Progenitor cell of endocrine pancreas (in vitro differentiated cells): ENCODE measurements around the gene LRCH1. TPM values are rescaled to one million over a fixed set of nuclear protein-coding genes. Genes with fewer than 3 reads are reported as not detected.

Experiments
- DNase-seq: peaks from one replicate; pipeline ENCODE4 v3.0.0; 2021; ENCODE audit warnings: low spot score; ENCODE audit not compliant: unreplicated experiment
- H3K27ac Mint-ChIP-seq: 2 replicates; pipeline ENCODE4 v1.8.0; 2021; ENCODE audit warnings: mild to moderate bottlenecking, moderate library complexity, mixed read lengths
- H3K27me3 Mint-ChIP-seq: 2 replicates; pipeline ENCODE4 v1.8.0; 2021; ENCODE audit warnings: mixed read lengths
- H3K36me3 Mint-ChIP-seq: 2 replicates; pipeline ENCODE4 v1.8.0; 2022; ENCODE audit warnings: mixed read lengths; ENCODE audit not compliant: insufficient read depth
- H3K4me1 Mint-ChIP-seq: 2 replicates; pipeline ENCODE4 v1.8.0; 2021; ENCODE audit warnings: low read depth, mixed read lengths
- H3K4me3 Mint-ChIP-seq: 2 replicates; pipeline ENCODE4 v1.8.0; 2021; ENCODE audit warnings: low read depth, mild to moderate bottlenecking, moderate library complexity, mixed read lengths
- H3K9me3 Mint-ChIP-seq: 2 replicates; pipeline ENCODE4 v1.8.0; 2021; ENCODE audit warnings: low read depth, mixed read lengths
- total RNA-seq: library from RNA; stranded (reverse); gene quantifications from 2 replicates; pipeline ENCODE4 v1.2.1, GENCODE V29; 2021
- TF ChIP-seq, protein P1 (sequence below): fragments of 200-600 bp; sonication (generic); IDR thresholded peaks from one replicate; pipeline ENCODE4 v1.5.0; 2021; ENCODE audit warnings: antibody characterized with exemption, mild to moderate bottlenecking; ENCODE audit not compliant: unreplicated experiment

Gene LRCH1
- total RNA-seq, 1 donor from 2014 or later: 17.9 TPM

DNA sequence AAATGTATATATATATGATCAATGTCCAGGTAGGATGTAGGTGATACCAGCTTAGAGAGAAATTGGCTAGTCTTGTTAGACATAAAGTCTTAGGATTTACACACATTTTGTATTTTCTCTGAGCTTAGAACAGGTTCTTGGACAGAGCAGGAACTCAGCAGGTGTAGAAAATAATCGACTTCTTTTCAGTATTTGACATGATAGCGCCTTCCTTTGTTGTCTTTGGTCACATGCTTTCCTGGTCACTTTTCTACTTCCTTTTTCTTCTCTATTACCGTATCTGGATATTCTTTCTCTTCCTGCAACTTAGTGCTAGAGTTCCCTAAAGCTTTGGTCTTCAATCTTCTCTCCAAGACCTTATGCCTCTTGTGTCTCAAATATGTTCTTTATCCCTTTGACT lies 107.4 kb downstream of the LRCH1 start:
- peak overlapping the region; percentile 43 for H3K27ac Mint-ChIP-seq

DNA sequence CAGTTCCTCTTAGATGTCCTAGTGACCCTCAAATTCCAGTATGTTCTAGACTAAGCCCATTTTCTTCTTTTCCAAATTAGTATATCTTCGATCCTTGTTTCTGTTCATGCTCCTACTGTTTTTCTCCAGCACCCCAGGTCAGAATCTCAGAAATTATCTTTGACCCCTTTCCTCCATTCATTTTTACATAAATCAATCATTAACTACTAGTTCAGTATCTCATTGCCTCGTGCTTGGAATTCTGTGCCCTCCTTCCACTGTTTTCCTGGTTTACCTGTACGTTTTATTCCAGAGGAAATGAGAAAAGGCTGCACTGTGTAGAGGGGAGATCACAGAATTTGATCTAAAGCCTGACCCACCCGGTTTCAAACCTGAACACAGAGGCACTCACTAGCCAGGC lies 107.9 kb downstream of the LRCH1 start:
- Mint-ChIP-seq H3K36me3 (peaks cover 7% of the 10 kb centered on the region), H3K4me3 (no peak overlapping the region), H3K27ac (peak overlapping the region; percentile 43), H3K9me3 (peaks cover 13% of the 10 kb centered on the region), H3K4me1 (peaks cover 53% of the 10 kb centered on the region), H3K27me3 (no peaks in the 10 kb centered on the region)
- DNase-seq: no peak
- TF ChIP-seq, protein P1, sequence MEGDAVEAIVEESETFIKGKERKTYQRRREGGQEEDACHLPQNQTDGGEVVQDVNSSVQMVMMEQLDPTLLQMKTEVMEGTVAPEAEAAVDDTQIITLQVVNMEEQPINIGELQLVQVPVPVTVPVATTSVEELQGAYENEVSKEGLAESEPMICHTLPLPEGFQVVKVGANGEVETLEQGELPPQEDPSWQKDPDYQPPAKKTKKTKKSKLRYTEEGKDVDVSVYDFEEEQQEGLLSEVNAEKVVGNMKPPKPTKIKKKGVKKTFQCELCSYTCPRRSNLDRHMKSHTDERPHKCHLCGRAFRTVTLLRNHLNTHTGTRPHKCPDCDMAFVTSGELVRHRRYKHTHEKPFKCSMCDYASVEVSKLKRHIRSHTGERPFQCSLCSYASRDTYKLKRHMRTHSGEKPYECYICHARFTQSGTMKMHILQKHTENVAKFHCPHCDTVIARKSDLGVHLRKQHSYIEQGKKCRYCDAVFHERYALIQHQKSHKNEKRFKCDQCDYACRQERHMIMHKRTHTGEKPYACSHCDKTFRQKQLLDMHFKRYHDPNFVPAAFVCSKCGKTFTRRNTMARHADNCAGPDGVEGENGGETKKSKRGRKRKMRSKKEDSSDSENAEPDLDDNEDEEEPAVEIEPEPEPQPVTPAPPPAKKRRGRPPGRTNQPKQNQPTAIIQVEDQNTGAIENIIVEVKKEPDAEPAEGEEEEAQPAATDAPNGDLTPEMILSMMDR: no peak

More for the DNA sequence above, 107.4 kb downstream of the LRCH1 start:
- H3K27me3 Mint-ChIP-seq: no peaks in the 10 kb centered on the region
- no peak overlapping the region for H3K4me3 Mint-ChIP-seq
- TF ChIP-seq, protein P1: no peak
- peaks cover 7% of the 10 kb centered on the region for H3K36me3 Mint-ChIP-seq
- DNase-seq: no peak
- H3K4me1 Mint-ChIP-seq: peaks cover 51% of the 10 kb centered on the region
- peaks cover 13% of the 10 kb centered on the region for H3K9me3 Mint-ChIP-seq

DNA sequence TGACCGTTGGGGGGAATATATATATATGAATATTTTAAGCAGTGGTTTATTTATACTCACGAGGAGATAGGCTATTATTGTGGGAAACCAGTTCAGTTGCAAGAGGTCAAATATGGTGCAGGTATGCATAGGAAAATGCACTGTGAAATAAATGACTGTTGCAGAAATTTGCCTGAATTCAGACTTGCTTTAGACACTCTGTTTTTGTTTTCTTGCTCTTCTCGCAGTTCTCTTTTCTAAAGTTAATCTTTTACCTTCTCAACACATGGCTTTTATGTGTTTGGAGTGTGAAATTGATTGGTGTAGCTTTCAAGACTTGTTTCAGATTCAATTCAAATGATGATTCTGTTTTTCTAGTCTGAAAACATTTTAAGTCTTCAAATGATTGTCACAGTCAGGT lies 109.7 kb downstream of the LRCH1 start:
- DNase-seq: no peak
- Mint-ChIP-seq H3K4me3 (peak overlapping the region; percentile 35), H3K9me3 (peaks cover 13% of the 10 kb centered on the region), H3K4me1 (peaks cover 62% of the 10 kb centered on the region), H3K27me3 (no peaks in the 10 kb centered on the region), H3K36me3 (peaks cover 7% of the 10 kb centered on the region), H3K27ac (peak overlapping the region; percentile 88)
- TF ChIP-seq, protein P1: no peak

DNA sequence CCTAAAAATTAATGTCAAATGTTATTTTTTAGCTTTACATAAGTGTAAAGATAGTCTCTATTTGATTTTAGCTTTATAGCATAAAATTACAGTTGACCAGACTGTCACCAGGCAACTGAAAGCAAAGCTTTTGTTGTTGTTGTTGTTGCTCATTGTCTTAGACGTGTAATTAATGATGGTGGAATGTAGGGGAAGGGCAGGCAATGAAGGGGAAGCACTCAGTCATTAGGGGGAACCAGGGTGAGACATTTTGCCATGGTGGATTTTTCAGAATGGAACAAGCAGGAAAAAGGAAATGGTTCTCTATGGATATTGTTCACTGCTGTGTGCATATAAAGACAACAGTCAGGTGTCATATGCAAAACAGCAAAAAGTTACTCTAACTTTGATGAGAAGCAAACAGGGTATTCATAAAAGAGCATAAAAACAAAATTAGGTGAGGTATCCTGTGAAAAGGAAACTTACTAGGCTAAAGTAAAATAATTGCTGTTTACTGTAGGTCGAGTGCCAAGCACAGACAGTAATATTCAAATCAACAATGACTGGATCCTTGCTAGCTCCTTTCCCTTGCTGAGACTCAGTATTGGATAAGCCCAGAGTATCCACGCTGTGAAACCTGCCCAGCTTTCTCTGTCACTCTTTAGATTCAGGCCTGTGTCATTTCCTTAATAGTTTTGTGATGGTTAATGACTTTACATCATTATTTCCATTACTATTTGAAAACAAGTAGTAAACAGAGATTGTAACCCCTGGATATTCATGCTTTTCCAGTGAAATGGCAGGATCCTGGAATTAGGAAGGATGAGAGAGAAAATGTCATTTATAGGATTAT lies 110.5 kb downstream of the LRCH1 start:
- TF ChIP-seq, protein P1: no peak
- peak overlapping the region; percentile 88 for H3K27ac Mint-ChIP-seq
- DNase-seq: no peak
- H3K36me3 Mint-ChIP-seq: peaks cover 7% of the 10 kb centered on the region
- peak overlapping the region; percentile 16 for H3K4me3 Mint-ChIP-seq
- peaks cover 13% of the 10 kb centered on the region for H3K9me3 Mint-ChIP-seq
- H3K4me1 Mint-ChIP-seq: peaks cover 62% of the 10 kb centered on the region
- no peaks in the 10 kb centered on the region for H3K27me3 Mint-ChIP-seq

DNA sequence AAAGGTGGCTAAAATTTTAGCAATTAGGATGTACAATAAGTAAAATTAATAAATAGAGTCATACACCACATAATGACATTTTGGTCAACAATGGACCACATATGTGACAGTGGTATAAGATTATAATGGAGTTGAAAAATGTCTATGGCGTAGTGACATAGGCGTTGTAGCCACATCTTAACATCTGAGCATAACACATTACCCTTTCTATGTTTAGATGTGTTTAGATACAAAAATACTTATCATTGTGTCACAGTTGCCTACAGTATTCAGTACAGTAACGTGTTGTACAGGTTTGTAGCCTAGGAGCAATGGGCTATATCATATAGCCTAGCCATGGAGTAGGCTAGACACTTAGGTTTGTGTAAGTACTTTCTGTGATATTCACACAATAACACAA lies 111.2 kb downstream of the LRCH1 start:
- peaks cover 66% of the 10 kb centered on the region for H3K4me1 Mint-ChIP-seq
- H3K27me3 Mint-ChIP-seq: no peaks in the 10 kb centered on the region
- H3K27ac Mint-ChIP-seq: no peak overlapping the region
- H3K9me3 Mint-ChIP-seq: peaks cover 13% of the 10 kb centered on the region
- peaks cover 7% of the 10 kb centered on the region for H3K36me3 Mint-ChIP-seq
- DNase-seq: no peak
- H3K4me3 Mint-ChIP-seq: no peak overlapping the region
- TF ChIP-seq, protein P1: no peak
